ENCODE measurements around the gene C6orf52. TPM values are rescaled to one million over a fixed set of nuclear protein-coding genes. Genes with fewer than 3 reads are reported as not detected.

Gene C6orf52
- total and polyA plus RNA-seq, 2 of the 13 experiments (the other 11 are each of a cell fraction or from before 2014, with no cell fraction given) = 0.50 to 0.53 TPM

DNA sequence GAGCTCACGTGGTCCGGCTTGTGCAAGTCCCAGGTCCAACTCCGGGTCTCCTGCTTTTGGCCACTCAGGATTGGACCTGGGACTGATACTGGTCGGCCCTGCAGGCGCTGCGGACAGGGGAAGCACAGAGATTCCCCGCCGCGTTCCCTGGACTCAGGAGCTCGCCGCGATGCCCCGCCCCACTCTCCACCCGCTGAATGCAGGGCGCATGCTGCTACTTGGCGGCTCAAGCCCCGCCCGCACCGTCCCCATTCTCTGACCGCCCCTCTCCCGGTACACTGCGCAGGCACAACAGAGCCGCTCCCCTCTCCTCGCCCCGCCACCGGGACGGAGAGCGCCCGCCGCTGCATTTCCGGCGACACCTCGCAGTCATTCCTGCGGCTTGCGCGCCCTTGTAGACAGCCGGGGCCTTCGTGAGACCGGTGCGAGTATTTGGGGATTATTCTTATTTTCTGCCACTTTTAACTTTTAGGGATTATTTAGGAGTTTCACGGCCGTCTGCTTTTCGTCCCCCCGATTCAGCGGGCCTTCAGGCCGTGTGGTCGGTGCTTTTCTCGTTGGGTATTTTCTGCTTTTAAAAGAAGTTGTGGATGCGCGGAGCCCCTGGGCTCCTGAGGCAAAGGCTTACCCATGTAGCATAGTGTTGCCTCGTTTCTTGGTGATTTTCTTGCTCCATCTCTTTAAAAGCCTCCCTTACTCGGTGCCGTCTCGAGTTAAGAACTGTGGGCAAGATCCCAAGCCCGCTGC, 28.6 kb upstream of the C6orf52 start, which contains the start of gene TMEM14C (continued):
- TF ChIP-seq, protein P1, sequence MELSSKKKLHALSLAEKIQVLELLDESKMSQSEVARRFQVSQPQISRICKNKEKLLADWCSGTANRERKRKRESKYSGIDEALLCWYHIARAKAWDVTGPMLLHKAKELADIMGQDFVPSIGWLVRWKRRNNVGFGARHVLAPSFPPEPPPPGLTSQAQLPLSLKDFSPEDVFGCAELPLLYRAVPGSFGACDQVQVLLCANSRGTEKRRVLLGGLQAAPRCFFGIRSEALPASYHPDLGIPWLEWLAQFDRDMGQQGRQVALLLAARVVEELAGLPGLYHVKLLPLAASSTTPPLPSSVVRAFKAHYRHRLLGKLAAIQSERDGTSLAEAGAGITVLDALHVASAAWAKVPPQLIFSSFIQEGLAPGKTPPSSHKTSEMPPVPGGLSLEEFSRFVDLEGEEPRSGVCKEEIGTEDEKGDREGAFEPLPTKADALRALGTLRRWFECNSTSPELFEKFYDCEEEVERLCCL (CRISPR knock-in tag; IDR thresholded peaks at IDR 0.05; ENCODE audit: borderline replicate concordance) = peak; percentile 84; the same call in 1 of the 2 replicates
- TF ChIP-seq TMF1 (CRISPR knock-in tag; IDR thresholded peaks at IDR 0.05; ENCODE audit: low read depth) = no peak
- TF ChIP-seq ZNF772 (CRISPR knock-in tag; IDR thresholded peaks at IDR 0.05) = peak; percentile 93
- peak; percentile 84; the same call in 1 of the 2 replicates for TF ChIP-seq ATF1 (CRISPR knock-in tag; IDR thresholded peaks at IDR 0.05)
- TF ChIP-seq, protein P2, sequence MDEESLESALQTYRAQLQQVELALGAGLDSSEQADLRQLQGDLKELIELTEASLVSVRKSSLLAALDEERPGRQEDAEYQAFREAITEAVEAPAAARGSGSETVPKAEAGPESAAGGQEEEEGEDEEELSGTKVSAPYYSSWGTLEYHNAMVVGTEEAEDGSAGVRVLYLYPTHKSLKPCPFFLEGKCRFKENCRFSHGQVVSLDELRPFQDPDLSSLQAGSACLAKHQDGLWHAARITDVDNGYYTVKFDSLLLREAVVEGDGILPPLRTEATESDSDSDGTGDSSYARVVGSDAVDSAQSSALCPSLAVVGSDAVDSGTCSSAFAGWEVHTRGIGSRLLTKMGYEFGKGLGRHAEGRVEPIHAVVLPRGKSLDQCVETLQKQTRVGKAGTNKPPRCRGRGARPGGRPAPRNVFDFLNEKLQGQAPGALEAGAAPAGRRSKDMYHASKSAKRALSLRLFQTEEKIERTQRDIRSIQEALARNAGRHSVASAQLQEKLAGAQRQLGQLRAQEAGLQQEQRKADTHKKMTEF (CRISPR knock-in tag; IDR thresholded peaks at IDR 0.05) = peak; percentile 98
- TF ChIP-seq, protein P3, sequence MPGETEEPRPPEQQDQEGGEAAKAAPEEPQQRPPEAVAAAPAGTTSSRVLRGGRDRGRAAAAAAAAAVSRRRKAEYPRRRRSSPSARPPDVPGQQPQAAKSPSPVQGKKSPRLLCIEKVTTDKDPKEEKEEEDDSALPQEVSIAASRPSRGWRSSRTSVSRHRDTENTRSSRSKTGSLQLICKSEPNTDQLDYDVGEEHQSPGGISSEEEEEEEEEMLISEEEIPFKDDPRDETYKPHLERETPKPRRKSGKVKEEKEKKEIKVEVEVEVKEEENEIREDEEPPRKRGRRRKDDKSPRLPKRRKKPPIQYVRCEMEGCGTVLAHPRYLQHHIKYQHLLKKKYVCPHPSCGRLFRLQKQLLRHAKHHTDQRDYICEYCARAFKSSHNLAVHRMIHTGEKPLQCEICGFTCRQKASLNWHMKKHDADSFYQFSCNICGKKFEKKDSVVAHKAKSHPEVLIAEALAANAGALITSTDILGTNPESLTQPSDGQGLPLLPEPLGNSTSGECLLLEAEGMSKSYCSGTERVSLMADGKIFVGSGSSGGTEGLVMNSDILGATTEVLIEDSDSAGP (CRISPR knock-in tag; IDR thresholded peaks at IDR 0.05; ENCODE audit: borderline replicate concordance) = peak; percentile 97
- TF ChIP-seq, protein P4, sequence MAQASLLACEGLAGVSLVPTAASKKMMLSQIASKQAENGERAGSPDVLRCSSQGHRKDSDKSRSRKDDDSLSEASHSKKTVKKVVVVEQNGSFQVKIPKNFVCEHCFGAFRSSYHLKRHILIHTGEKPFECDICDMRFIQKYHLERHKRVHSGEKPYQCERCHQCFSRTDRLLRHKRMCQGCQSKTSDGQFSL (CRISPR knock-in tag; IDR thresholded peaks at IDR 0.05) = peak; percentile 34; the same call in 1 of the 2 replicates
- TF ChIP-seq ZNF615 (CRISPR knock-in tag; IDR thresholded peaks at IDR 0.05; ENCODE audit: borderline replicate concordance) = peak; percentile 64; the same call in 1 of the 2 replicates
- TF ChIP-seq RBAK (CRISPR knock-in tag; IDR thresholded peaks at IDR 0.05) = peak; percentile 62; the same call in 1 of the 2 replicates
- peak; percentile 94 for TF ChIP-seq TBX2 (CRISPR knock-in tag; IDR thresholded peaks at IDR 0.05; ENCODE audit: borderline replicate concordance)
- TF ChIP-seq ZFX (CRISPR knock-in tag; IDR thresholded peaks at IDR 0.05; ENCODE audit: low read depth) = peak; percentile 89
- TF ChIP-seq, protein P5, sequence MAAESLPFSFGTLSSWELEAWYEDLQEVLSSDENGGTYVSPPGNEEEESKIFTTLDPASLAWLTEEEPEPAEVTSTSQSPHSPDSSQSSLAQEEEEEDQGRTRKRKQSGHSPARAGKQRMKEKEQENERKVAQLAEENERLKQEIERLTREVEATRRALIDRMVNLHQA (CRISPR knock-in tag; IDR thresholded peaks at IDR 0.05) = no peak
- TF ChIP-seq ETV6 (CRISPR knock-in tag; conservative IDR thresholded peaks at IDR 0.05) = peak; percentile 60; the same call in 1 of the 2 replicates
- peak; percentile 96 for TF ChIP-seq MAZ (IDR thresholded peaks at IDR 0.05; ENCODE audit: borderline replicate concordance, low read depth, low read length)
- TF ChIP-seq MAZ (CRISPR knock-in tag; IDR thresholded peaks at IDR 0.05; ENCODE audit: low read depth) = peak; percentile 99
- TF ChIP-seq ZNF672 (CRISPR knock-in tag; IDR thresholded peaks at IDR 0.05) = peak; percentile 78; the same call in 1 of the 2 replicates
- TF ChIP-seq GZF1 (CRISPR knock-in tag; IDR thresholded peaks at IDR 0.05) = peak; percentile 93
- no peak for TF ChIP-seq CCAR2 (optimal IDR thresholded peaks at IDR 0.05; ENCODE audit: low read depth, low read length)
- TF ChIP-seq ARID2 (CRISPR knock-in tag; IDR thresholded peaks at IDR 0.05; ENCODE audit: borderline replicate concordance) = peak; percentile 71
- peak; percentile 66; the same call in 1 of the 2 replicates for TF ChIP-seq ZNF777 (CRISPR knock-in tag; IDR thresholded peaks at IDR 0.05)
- TF ChIP-seq ZNF775 (CRISPR knock-in tag; IDR thresholded peaks at IDR 0.05; ENCODE audit: borderline replicate concordance) = peak; percentile 90; the same call in 1 of the 2 replicates
- peak; percentile 98 for TF ChIP-seq NFKB2 (CRISPR knock-in tag; IDR thresholded peaks at IDR 0.05; ENCODE audit: borderline replicate concordance)
- TF ChIP-seq, protein P6, sequence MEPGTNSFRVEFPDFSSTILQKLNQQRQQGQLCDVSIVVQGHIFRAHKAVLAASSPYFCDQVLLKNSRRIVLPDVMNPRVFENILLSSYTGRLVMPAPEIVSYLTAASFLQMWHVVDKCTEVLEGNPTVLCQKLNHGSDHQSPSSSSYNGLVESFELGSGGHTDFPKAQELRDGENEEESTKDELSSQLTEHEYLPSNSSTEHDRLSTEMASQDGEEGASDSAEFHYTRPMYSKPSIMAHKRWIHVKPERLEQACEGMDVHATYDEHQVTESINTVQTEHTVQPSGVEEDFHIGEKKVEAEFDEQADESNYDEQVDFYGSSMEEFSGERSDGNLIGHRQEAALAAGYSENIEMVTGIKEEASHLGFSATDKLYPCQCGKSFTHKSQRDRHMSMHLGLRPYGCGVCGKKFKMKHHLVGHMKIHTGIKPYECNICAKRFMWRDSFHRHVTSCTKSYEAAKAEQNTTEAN (CRISPR knock-in tag; conservative IDR thresholded peaks at IDR 0.05) = no peak; the same call in 1 of the 2 replicates
